ENCODE data around the gene UTP20.

DNA sequence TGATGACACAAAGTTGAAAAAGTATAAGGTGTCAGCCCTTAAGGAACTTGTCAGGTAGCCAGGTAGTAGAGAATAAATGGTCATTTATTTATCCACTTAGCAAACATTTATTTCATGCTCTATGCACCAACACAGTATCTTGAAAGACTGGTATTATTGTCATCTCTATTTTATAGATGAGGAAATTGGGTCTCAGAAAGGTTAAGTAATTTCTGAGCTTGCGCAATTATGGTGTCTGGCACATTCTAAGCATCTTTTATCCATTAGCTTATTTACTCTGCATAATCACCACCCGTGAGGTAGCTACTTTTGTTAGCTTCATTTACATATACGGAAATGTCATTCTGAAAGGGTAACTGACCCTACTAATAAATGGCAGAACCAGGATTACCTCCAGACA, 2.5 kb upstream of the UTP20 start:
- TF ChIP-seq ZNF596 (tag by site-specific recombination; IDR thresholded peaks at IDR 0.05) = no peak
- TF ChIP-seq, protein P1, sequence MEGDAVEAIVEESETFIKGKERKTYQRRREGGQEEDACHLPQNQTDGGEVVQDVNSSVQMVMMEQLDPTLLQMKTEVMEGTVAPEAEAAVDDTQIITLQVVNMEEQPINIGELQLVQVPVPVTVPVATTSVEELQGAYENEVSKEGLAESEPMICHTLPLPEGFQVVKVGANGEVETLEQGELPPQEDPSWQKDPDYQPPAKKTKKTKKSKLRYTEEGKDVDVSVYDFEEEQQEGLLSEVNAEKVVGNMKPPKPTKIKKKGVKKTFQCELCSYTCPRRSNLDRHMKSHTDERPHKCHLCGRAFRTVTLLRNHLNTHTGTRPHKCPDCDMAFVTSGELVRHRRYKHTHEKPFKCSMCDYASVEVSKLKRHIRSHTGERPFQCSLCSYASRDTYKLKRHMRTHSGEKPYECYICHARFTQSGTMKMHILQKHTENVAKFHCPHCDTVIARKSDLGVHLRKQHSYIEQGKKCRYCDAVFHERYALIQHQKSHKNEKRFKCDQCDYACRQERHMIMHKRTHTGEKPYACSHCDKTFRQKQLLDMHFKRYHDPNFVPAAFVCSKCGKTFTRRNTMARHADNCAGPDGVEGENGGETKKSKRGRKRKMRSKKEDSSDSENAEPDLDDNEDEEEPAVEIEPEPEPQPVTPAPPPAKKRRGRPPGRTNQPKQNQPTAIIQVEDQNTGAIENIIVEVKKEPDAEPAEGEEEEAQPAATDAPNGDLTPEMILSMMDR (tag by site-specific recombination; IDR thresholded peaks at IDR 0.05) = no peak
- TF ChIP-seq TCF7L2 (IDR thresholded peaks at IDR 0.05; ENCODE audit: borderline replicate concordance, low read depth, low read length) = no peak
- TF ChIP-seq GFI1B (tag by site-specific recombination; IDR thresholded peaks at IDR 0.05) = no peak

Measured in HEK293 (cell line).